KBM-7 (cell line): ENCODE results near the gene LRFN2.

ENCODE experiments used
- DNase-seq: peaks from one replicate; pipeline ENCODE4 v3.0.0-alpha.2; 2015
- in situ Hi-C: fragments of 300-500 bp; cut with MboI; formaldehyde crosslinking; loops from 2 replicates; pipeline ENCODE4 v1.14.3; 2020; ENCODE audit warnings: low sequenced_read_pairs, low pct_unique_long_range_greater_than_20kb, mixed read lengths

LRFN2 gene

GRCh38 chr6:40551966-40552505, 35.1 kb downstream of the LRFN2 start:
- in situ Hi-C loops = no loop called here
- DNase-seq = no peak

- peak; percentile 29 for DNase-seq
- in situ Hi-C loops = no loop called here
Observed at GRCh38 chr6:40550202-40551101, 36.7 kb downstream of the LRFN2 start.

- in situ Hi-C loops = no loop called here
- no peak for DNase-seq
Observed at GRCh38 chr6:40545954-40546353, 41.2 kb downstream of the LRFN2 start.

- no peak for DNase-seq
- in situ Hi-C loops = no loop called here
Observed at GRCh38 chr6:40543776-40544175, 43.4 kb downstream of the LRFN2 start.

- DNase-seq = no peak
- in situ Hi-C loops = no loop called here
Observed at GRCh38 chr6:40543146-40543545, 44.0 kb downstream of the LRFN2 start.

- in situ Hi-C loops = no loop called here
- DNase-seq = no peak
Observed at GRCh38 chr6:40542175-40542764, 44.9 kb downstream of the LRFN2 start.

- DNase-seq = no peak
- in situ Hi-C loops = no loop called here
Observed at GRCh38 chr6:40541556-40542174, 45.5 kb downstream of the LRFN2 start.

- in situ Hi-C loops = no loop called here
- DNase-seq = no peak
Observed at GRCh38 chr6:40540790-40541189, 46.4 kb downstream of the LRFN2 start.

- DNase-seq = no peak
- in situ Hi-C loops = no loop called here
Observed at GRCh38 chr6:40539853-40540252, 47.3 kb downstream of the LRFN2 start.

- DNase-seq = no peak
- in situ Hi-C loops = no loop called here
Observed at GRCh38 chr6:40538556-40538955, 48.6 kb downstream of the LRFN2 start.

GRCh38 chr6:40537446-40537845, 49.7 kb downstream of the LRFN2 start:
- in situ Hi-C loops = no loop called here

GRCh38 chr6:40536442-40536841, 50.7 kb downstream of the LRFN2 start:
- no peak for DNase-seq
- in situ Hi-C loops = no loop called here

More at GRCh38 chr6:40537446-40537845, 49.7 kb downstream of the LRFN2 start:
- DNase-seq = no peak

GRCh38 chr6:40535819-40536380, 51.3 kb downstream of the LRFN2 start:
- in situ Hi-C loops = no loop called here

GRCh38 chr6:40535110-40535818, 51.9 kb downstream of the LRFN2 start:
- in situ Hi-C loops = no loop called here
- DNase-seq = no peak

More at GRCh38 chr6:40535819-40536380, 51.3 kb downstream of the LRFN2 start:
- DNase-seq = no peak

- no peak for DNase-seq
- in situ Hi-C loops = no loop called here
Observed at GRCh38 chr6:40532349-40533000, 54.7 kb downstream of the LRFN2 start.

- no peak for DNase-seq
- in situ Hi-C loops = no loop called here
Observed at GRCh38 chr6:40529919-40530318, 57.2 kb downstream of the LRFN2 start.

- DNase-seq = no peak
- in situ Hi-C loops = no loop called here
Observed at GRCh38 chr6:40529040-40529439, 58.1 kb downstream of the LRFN2 start.

GRCh38 chr6:40528051-40528450, 59.1 kb downstream of the LRFN2 start:
- no peak for DNase-seq
- in situ Hi-C loops = no loop called here

GRCh38 chr6:40526036-40526435, 61.1 kb downstream of the LRFN2 start:
- in situ Hi-C loops = no loop called here
- DNase-seq = no peak
